ENCODE data around the gene ADK.
A peak's percentile ranks its signal among the peaks of the same experiment; 100 is the strongest.

ADK gene

DNA sequence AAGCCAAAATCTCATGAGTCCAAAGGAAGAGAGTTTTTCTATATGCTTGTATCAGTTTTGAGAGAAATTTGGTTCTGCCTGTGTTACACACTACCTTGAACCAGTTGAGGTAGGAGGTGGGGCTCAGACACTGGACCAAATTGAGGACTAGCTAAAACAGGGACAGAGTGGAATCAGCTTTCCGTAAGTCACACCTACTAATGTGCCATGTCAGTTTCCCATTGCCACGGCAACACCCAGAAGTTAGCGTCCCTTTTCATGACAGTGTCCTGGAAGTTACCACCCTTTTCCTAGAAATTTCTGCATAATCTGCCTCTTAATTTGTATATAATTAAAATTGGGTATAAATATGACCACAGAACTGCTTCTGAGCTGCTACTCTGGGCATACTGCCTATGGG, 9.0 kb downstream of the ADK start:
- no peak overlapping the region for H3K27ac Mint-ChIP-seq
- peaks cover 19% of the 10 kb centered on the region for H3K36me3 Mint-ChIP-seq (ENCODE audit: low read depth)
- H3K4me1 Mint-ChIP-seq = peaks cover 5% of the 10 kb centered on the region
- no peak overlapping the region for H3K4me3 Mint-ChIP-seq
- no peak for DNase-seq
- peaks cover 2% of the 10 kb centered on the region for H3K27me3 Mint-ChIP-seq (ENCODE audit: low read depth, poor library complexity)
- H3K9me3 Mint-ChIP-seq = no peaks in the 10 kb centered on the region
- TF ChIP-seq CTCF (IDR thresholded peaks at IDR 0.05) = no peak

DNA sequence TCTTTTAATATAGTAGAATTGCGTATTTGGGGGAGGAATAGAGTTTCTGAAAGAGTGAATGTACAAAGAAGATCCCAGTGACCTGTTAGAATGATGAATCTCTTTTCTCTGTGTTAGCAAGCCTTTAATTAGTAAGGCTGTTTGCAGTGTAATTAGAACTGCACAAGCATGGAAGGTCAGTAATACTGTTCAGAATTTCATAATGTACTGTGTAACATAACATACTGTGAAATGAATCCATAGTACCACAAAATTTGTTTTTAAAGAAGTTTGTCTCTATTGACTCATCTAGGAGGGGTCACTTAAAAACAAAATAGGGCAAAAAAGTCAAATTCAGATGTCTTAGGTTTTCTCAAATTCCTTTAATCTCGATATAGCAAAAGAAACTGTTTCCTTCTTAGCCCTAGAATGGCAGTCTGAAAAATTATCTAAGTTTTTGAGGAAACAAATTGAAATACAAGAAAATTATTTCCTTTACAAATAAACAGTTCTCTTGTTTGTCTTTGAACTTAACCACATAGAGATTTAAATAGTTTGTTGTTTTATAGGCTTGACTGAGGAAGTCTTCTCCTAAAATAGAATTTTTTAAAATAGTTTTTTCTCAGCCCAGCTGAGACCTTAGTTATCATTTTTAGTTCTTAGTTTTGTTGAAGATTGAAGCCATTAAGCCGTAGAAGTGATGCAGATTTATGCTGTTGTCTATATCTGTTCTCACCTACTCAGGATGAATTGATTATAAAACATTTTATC, 12.5 kb downstream of the ADK start:
- Mint-ChIP-seq H3K36me3 (ENCODE audit: low read depth) (peaks cover 19% of the 10 kb centered on the region), H3K4me1 (peaks cover 5% of the 10 kb centered on the region), H3K27me3 (ENCODE audit: low read depth, poor library complexity) (no peaks in the 10 kb centered on the region), H3K9me3 (no peaks in the 10 kb centered on the region), H3K27ac (no peak overlapping the region), H3K4me3 (no peak overlapping the region)
- no peak for DNase-seq
- no peak for TF ChIP-seq CTCF (IDR thresholded peaks at IDR 0.05)

DNA sequence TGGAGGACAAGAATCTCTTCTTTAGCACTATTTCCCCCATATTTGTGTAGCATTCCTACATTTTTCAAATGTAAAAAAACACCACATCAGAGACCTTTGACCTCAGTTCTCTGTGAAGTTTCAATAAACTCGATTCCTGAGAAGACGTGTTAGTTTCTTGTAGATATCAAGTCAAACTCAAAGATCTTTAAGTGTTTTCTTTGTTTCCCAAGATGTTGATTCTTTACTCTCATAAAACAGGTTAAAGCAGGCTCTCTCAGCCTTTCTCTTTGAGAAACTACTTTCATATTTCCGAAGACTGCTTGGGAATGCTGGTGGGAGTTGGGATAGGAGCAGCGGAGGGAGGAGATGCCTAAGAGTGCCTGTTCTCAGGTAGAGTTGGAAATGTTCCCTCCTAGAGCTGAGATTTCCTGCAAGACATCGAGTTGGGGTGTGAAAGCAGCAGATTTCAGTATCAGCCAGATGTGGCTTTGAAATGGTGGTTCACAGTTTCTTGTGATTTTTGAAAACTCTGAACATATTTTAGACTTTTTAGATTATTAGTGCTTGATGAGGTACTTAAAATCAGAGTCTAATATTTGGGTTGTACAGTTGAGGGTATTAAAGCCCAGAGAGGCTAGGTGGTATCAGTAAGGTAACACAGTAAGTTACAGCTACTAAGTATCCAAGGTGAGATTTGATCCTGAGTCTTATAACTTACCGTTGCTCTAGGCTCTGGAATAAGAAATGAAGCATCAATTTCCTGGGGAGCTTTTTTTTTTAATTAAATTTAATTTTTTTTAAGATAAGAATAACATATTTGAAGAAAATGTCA, 13.9 kb downstream of the ADK start:
- no peak for DNase-seq
- H3K4me3 Mint-ChIP-seq = no peak overlapping the region
- H3K36me3 Mint-ChIP-seq (ENCODE audit: low read depth) = peaks cover 23% of the 10 kb centered on the region
- no peaks in the 10 kb centered on the region for H3K27me3 Mint-ChIP-seq (ENCODE audit: low read depth, poor library complexity)
- H3K4me1 Mint-ChIP-seq = peaks cover 5% of the 10 kb centered on the region
- no peak for TF ChIP-seq CTCF (IDR thresholded peaks at IDR 0.05)
- peak overlapping the region; percentile 86 for H3K27ac Mint-ChIP-seq
- no peaks in the 10 kb centered on the region for H3K9me3 Mint-ChIP-seq

GRCh38 chr10:74165530-74165901, 14.5 kb downstream of the ADK start:
- H3K27me3 Mint-ChIP-seq (ENCODE audit: low read depth, poor library complexity) = peaks cover 2% of the 10 kb centered on the region
- no peaks in the 10 kb centered on the region for H3K9me3 Mint-ChIP-seq
- peaks cover 21% of the 10 kb centered on the region for H3K36me3 Mint-ChIP-seq (ENCODE audit: low read depth)
- no peak for DNase-seq
- no peak overlapping the region for H3K4me3 Mint-ChIP-seq
- no peak for TF ChIP-seq CTCF (IDR thresholded peaks at IDR 0.05)
- H3K4me1 Mint-ChIP-seq = peaks cover 5% of the 10 kb centered on the region
- no peak overlapping the region for H3K27ac Mint-ChIP-seq

DNA sequence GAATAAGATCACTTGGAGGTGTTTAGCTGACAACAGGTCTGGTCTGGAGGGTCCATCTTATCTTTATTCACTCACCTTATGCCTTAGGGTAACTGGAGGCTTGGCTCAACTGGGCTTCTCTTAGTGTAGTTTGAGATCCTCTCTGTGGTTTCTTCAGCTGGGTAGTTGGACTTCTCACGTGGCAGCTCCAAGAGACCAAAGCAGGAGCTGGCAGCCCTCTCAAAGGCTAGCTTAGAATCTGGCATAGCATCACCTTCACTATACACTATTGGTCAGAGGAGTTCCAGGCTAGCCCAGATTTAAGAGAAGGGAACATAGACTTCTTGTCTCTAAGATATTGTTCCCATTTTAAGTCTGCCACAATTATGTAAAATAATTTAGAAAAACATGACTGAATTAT, 16.4 kb downstream of the ADK start:
- no peak overlapping the region for H3K4me3 Mint-ChIP-seq
- H3K27me3 Mint-ChIP-seq (ENCODE audit: low read depth, poor library complexity) = peaks cover 2% of the 10 kb centered on the region
- no peaks in the 10 kb centered on the region for H3K9me3 Mint-ChIP-seq
- H3K36me3 Mint-ChIP-seq (ENCODE audit: low read depth) = peaks cover 16% of the 10 kb centered on the region
- no peak overlapping the region for H3K27ac Mint-ChIP-seq
- no peak for TF ChIP-seq CTCF (IDR thresholded peaks at IDR 0.05)
- DNase-seq = no peak
- peaks cover 5% of the 10 kb centered on the region for H3K4me1 Mint-ChIP-seq

All from nephron progenitor cell (in vitro differentiated cells).